Mesenchymal stem cell (in vitro differentiated cells and primary cell): ENCODE results near the gene USP11.

Experiments used
- DNase-seq: peaks from one replicate; pipeline ENCODE4 v3.0.0-alpha.2; 2013
- H2AFZ ChIP-seq: one replicate; pipeline ENCODE4 v1.6.1; 2013; ENCODE audit warnings: low read depth, mild to moderate bottlenecking, control low read depth, inconsistent platforms, low read length, moderate library complexity
- H2AK5ac ChIP-seq: 2 replicates; pipeline ENCODE4 v1.6.1; 2013; ENCODE audit warnings: low read length, moderate library complexity, mild to moderate bottlenecking, inconsistent platforms; ENCODE audit not compliant: severe bottlenecking
- H2BK120ac ChIP-seq: one replicate; pipeline ENCODE4 v1.6.1; 2013; ENCODE audit warnings: low read depth, mild to moderate bottlenecking, inconsistent platforms, low read length, moderate library complexity
- H2BK12ac ChIP-seq, 2 experiments: one replicate each; pipeline ENCODE4 v1.6.1; 2013; ENCODE audit warnings: inconsistent platforms in 2 of 2, low read length in 2 of 2, mild to moderate bottlenecking in 2 of 2, moderate library complexity in 2 of 2, control low read depth in 1 of 2
- H2BK15ac ChIP-seq: one replicate; pipeline ENCODE4 v1.6.1; 2013; ENCODE audit warnings: mild to moderate bottlenecking, low read depth, inconsistent platforms; ENCODE audit not compliant: poor library complexity, severe bottlenecking
- H2BK5ac ChIP-seq: 2 replicates; pipeline ENCODE4 v1.6.1; 2013; ENCODE audit warnings: low read depth, mild to moderate bottlenecking, low read length, control low read depth, inconsistent platforms; ENCODE audit not compliant: poor library complexity, severe bottlenecking
- H3K14ac ChIP-seq, 2 experiments: one replicate each; pipeline ENCODE4 v1.6.1; 2013; ENCODE audit warnings: inconsistent platforms in 2 of 2, low read length in 2 of 2, control low read depth in 1 of 2, mild to moderate bottlenecking in 1 of 2, moderate library complexity in 1 of 2
- H3K18ac ChIP-seq, 2 experiments: one replicate each; pipeline ENCODE4 v1.6.1; 2013; ENCODE audit warnings: inconsistent platforms in 2 of 2, low read length in 2 of 2, control low read depth in 1 of 2, low read depth in 1 of 2, mild to moderate bottlenecking in 1 of 2
- H3K23ac ChIP-seq, 2 experiments: one replicate each; pipeline ENCODE4 v1.6.1; 2013; ENCODE audit warnings: inconsistent platforms in 2 of 2, low read length in 2 of 2, mild to moderate bottlenecking in 2 of 2, moderate library complexity in 2 of 2, control low read depth in 1 of 2
- H3K27ac ChIP-seq: 2 replicates; pipeline ENCODE4 v1.5.1; 2013; ENCODE audit warnings: mild to moderate bottlenecking, moderate library complexity, low read length, control low read depth, inconsistent platforms; ENCODE audit not compliant: poor library complexity, severe bottlenecking
- H3K27me3 ChIP-seq, 2 experiments: 2 replicates each; pipeline versions ENCODE4 v1.6.1 to v1.7.0; 2013; ENCODE audit warnings: low read length in 2 of 2, mild to moderate bottlenecking in 2 of 2, moderate library complexity in 2 of 2, control low read depth in 1 of 2, inconsistent platforms in 1 of 2; ENCODE audit not compliant: control insufficient read depth in 1 of 2, insufficient read depth in 1 of 2
- H3K36me3 ChIP-seq, 2 experiments: 2 replicates each; pipeline versions ENCODE4 v1.6.1 to v1.7.0; 2013; ENCODE audit warnings: low read length in 2 of 2, control low read depth in 1 of 2, inconsistent platforms in 1 of 2, low read depth in 1 of 2, mild to moderate bottlenecking in 1 of 2; ENCODE audit not compliant: insufficient read depth in 2 of 2, control insufficient read depth in 1 of 2
- H3K4ac ChIP-seq, 2 experiments: one replicate each; pipeline ENCODE4 v1.6.1; 2013; ENCODE audit warnings: inconsistent platforms in 2 of 2, low read length in 2 of 2, mild to moderate bottlenecking in 2 of 2, moderate library complexity in 2 of 2, control low read depth in 1 of 2, low read depth in 1 of 2
- H3K4me1 ChIP-seq: 2 replicates; pipeline ENCODE4 v1.6.1; 2013; ENCODE audit warnings: low read depth, low read length, control low read depth; ENCODE audit not compliant: control insufficient read depth, insufficient read depth
- H3K4me2 ChIP-seq: 2 replicates; pipeline ENCODE4 v1.6.1; 2013; ENCODE audit warnings: low read length, mild to moderate bottlenecking, inconsistent platforms; ENCODE audit not compliant: poor library complexity, severe bottlenecking
- H3K4me3 ChIP-seq, 2 experiments: 2 replicates each; pipeline versions ENCODE4 v1.5.1 to v1.7.0; 2013; ENCODE audit warnings: low read length in 2 of 2, mild to moderate bottlenecking in 2 of 2, control low read depth in 1 of 2, low read depth in 1 of 2; ENCODE audit not compliant: insufficient read depth in 1 of 2
- H3K79me1 ChIP-seq: replicated peaks from 2 replicates; pipeline ENCODE4 v1.6.1; 2013; ENCODE audit warnings: mild to moderate bottlenecking, control low read depth, low read length, inconsistent platforms; ENCODE audit not compliant: poor library complexity, severe bottlenecking
- H3K9ac ChIP-seq: 2 replicates; pipeline ENCODE4 v1.7.0; 2013; ENCODE audit warnings: mild to moderate bottlenecking, low read length, moderate library complexity
- H3K9me3 ChIP-seq: 2 replicates; pipeline ENCODE4 v1.7.0; 2013; ENCODE audit warnings: mild to moderate bottlenecking, low read length; ENCODE audit not compliant: control insufficient read depth
- H4K8ac ChIP-seq: one replicate; pipeline ENCODE4 v1.6.1; 2013; ENCODE audit warnings: inconsistent platforms, mild to moderate bottlenecking, low read length, moderate library complexity
- H4K91ac ChIP-seq: one replicate; pipeline ENCODE4 v1.6.1; 2013; ENCODE audit warnings: mild to moderate bottlenecking, low read length, inconsistent platforms
- WGBS: methylation state at CpG from one replicate; pipeline ENCODE4 v1.1.7; 2013; ENCODE audit warnings: mixed read lengths; 5-methylcytosine and 5-hydroxymethylcytosine counted together

Gene USP11

DNA sequence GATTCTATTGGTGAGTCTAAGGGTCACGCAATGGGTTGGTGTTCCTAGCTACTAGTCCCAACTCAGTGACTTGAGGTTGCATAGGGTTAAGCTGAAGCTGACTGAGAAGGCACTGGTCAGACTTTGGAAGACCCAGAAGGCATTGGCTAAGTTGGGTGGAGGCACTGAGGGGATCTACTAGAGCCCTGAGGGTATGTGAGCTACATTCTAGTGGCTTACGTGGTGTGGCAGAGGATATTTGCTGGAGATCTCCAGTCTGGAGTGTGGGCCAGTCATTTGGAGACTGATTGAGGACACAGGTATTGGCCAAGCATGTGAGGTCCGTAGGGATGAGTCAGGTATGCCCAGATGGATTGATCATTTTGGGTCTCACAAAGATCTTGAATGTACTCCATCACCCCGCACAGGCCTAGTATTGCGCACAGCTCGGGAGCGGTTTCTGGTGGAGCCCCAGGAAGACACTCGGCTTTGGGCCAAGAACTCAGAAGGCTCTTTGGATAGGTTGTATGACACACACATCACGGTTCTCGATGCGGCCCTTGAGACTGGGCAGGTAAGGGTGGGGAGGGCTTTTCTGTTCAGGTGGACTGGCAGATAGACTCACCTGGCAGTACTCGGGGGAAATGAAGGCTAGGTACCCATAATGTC, 7.2 kb downstream of the USP11 start:
- H3K23ac ChIP-seq = no peak overlapping the region
- no peak overlapping the region for H2BK120ac ChIP-seq
- no peak overlapping the region for H2BK15ac ChIP-seq
- no peak overlapping the region for H2AFZ ChIP-seq
- H3K9ac ChIP-seq = no peak overlapping the region
- H2AK5ac ChIP-seq = no peak overlapping the region
- no peak overlapping the region for H4K91ac ChIP-seq
- no peak overlapping the region for H2BK5ac ChIP-seq
- H2BK12ac ChIP-seq = no peak overlapping the region
- peaks cover 23% of the 10 kb centered on the region for H3K79me1 ChIP-seq
- H3K4me3 ChIP-seq = no peak overlapping the region
- WGBS = 94% methylated on average over 8 of the region's 12 CpGs
- no peak overlapping the region for H3K14ac ChIP-seq
- H3K4ac ChIP-seq = no peak overlapping the region
- no peak overlapping the region for H3K27ac ChIP-seq
- no peak for DNase-seq
- peaks cover 0 to 68% of the 10 kb centered on the region in 2 experiments for H3K27me3 ChIP-seq
- no peaks in the 10 kb centered on the region for H3K4me1 ChIP-seq
- no peak overlapping the region for H3K18ac ChIP-seq
- peaks cover 53% of the 10 kb centered on the region in 2 experiments for H3K36me3 ChIP-seq
- no peak overlapping the region for H4K8ac ChIP-seq
- no peak overlapping the region for H3K4me2 ChIP-seq
- H3K9me3 ChIP-seq = peaks cover 6% of the 10 kb centered on the region

DNA sequence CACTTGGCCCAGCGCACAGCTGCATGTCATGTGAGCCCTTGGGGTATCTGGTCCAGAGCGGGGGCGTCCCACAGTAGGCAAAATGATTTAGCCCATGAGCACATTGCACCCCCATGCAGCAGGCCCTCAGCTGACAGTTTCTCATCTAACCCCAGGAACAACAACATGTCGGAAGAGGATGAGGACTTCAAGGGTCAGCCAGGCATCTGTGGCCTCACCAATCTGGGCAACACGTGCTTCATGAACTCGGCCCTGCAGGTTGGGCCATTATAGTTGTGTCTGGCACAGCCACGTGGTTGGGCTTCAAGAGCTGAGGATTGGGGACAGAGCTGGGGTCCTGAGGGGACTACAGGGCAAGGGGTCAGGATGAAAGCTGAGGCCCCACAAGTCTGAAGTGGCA, 7.8 kb downstream of the USP11 start:
- Histone ChIP-seq H3K27ac (no peak overlapping the region), H3K23ac (no peak overlapping the region), H2BK120ac (no peak overlapping the region), H3K9ac (no peak overlapping the region), H4K8ac (no peak overlapping the region), H3K79me1 (peaks cover 23% of the 10 kb centered on the region), H2BK15ac (no peak overlapping the region), H3K18ac (no peak overlapping the region), H3K4me2 (no peak overlapping the region), H2AK5ac (no peak overlapping the region), H4K91ac (no peak overlapping the region), H3K4me3 (no peak overlapping the region), H3K9me3 (peaks cover 6% of the 10 kb centered on the region), H2BK12ac (no peak overlapping the region), H3K36me3 (peaks cover 58 to 59% of the 10 kb centered on the region in 2 experiments), H3K4me1 (no peaks in the 10 kb centered on the region), H2BK5ac (no peak overlapping the region), H3K27me3 (peaks cover 0 to 66% of the 10 kb centered on the region in 2 experiments), H3K4ac (no peak overlapping the region), H2AFZ (no peak overlapping the region), H3K14ac (no peak overlapping the region)
- DNase-seq = no peak
- WGBS = over 99% methylated on average over 5 of the region's 7 CpGs

DNA sequence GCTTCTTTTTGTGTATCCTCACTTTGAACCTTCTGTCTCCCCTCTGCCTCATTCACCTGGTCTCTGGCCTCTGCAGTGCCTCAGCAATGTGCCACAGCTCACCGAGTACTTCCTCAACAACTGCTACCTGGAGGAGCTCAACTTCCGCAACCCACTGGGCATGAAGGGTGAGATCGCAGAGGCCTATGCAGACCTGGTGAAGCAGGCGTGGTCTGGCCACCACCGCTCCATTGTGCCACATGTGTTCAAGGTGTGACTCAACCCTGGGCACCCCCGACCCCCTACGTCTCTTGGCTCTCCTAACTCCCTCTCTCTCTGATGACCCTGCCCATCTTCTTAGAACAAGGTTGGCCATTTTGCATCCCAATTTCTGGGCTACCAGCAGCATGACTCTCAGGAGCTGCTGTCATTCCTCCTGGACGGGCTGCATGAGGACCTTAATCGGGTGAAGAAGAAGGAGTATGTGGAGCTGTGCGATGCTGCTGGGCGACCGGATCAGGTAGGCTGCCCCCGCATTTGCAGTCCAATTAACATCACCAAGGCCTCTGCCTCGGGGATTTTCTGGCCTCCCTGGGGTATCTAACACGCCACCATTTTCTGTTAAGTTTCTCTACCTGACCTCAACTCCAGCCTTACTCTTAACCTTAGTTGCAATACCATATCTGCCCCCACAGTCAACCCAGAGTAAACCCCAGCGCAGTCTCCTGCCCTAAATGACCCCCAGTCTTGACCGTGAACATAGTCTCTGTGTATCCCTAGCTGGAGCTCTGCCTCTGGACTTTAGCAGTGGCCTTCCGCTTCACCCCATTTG, 8.6 kb downstream of the USP11 start:
- H3K4me2 ChIP-seq = no peak overlapping the region
- peaks cover 0 to 63% of the 10 kb centered on the region in 2 experiments for H3K27me3 ChIP-seq

DNA sequence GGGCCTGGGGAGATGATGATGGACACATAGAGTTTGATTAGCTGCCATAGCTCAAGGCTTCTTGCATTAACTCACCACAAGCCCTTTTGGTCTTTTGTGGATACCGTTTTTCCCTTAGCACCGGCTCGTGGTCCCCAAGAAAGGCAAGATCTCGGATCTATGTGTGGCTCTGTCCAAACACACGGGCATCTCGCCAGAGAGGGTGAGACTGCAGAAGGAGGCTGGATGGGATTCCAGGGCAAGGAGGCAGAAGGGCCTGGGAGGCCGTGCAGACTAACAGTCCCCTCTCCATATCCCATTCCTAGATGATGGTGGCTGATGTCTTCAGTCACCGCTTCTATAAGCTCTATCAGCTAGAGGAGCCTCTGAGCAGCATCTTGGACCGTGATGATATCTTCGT, 9.5 kb downstream of the USP11 start:
- Histone ChIP-seq H2BK120ac (no peak overlapping the region), H3K23ac (no peak overlapping the region), H2AK5ac (no peak overlapping the region), H2BK12ac (no peak overlapping the region), H3K27ac (no peak overlapping the region), H3K79me1 (peaks cover 23% of the 10 kb centered on the region), H3K4me1 (no peaks in the 10 kb centered on the region), H4K8ac (no peak overlapping the region), H2BK15ac (no peak overlapping the region), H3K4ac (no peak overlapping the region), H3K27me3 (peaks cover 0 to 58% of the 10 kb centered on the region in 2 experiments), H3K36me3 (peaks cover 68 to 69% of the 10 kb centered on the region in 2 experiments), H3K9me3 (peaks cover 6% of the 10 kb centered on the region), H2BK5ac (no peak overlapping the region), H3K4me2 (no peak overlapping the region), H3K4me3 (no peak overlapping the region), H3K14ac (no peak overlapping the region), H3K9ac (no peak overlapping the region), H4K91ac (no peak overlapping the region), H2AFZ (no peak overlapping the region), H3K18ac (no peak overlapping the region)
- WGBS = 94% methylated on average over 5 of the region's 10 CpGs
- no peak for DNase-seq

More for the DNA sequence above, 8.6 kb downstream of the USP11 start:
- Histone ChIP-seq H3K79me1 (peaks cover 23% of the 10 kb centered on the region), H2AFZ (no peak overlapping the region), H4K91ac (no peak overlapping the region), H3K9ac (no peak overlapping the region), H2BK120ac (no peak overlapping the region), H3K23ac (no peak overlapping the region), H3K4me1 (no peaks in the 10 kb centered on the region), H3K4ac (no peak overlapping the region), H3K36me3 (peaks cover 62 to 66% of the 10 kb centered on the region in 2 experiments), H4K8ac (no peak overlapping the region), H2BK12ac (no peak overlapping the region), H3K27ac (no peak overlapping the region), H3K4me3 (no peak overlapping the region), H2BK15ac (no peak overlapping the region), H3K18ac (no peak overlapping the region), H2AK5ac (no peak overlapping the region), H3K9me3 (peaks cover 6% of the 10 kb centered on the region), H3K14ac (no peak overlapping the region), H2BK5ac (no peak overlapping the region)
- DNase-seq = no peak
- WGBS = 99% methylated on average over 15 of the region's 18 CpGs
